Activated CD4-positive, alpha-beta T cell treated with anti-CD3 and anti-CD28 coated beads for 48 hours (primary cell): ENCODE data around the gene HCAR3.
A peak's percentile ranks its signal among the peaks of the same experiment; 100 is the strongest.
"Not testable (repeated sequence)": the region's sequence is repeated elsewhere in the genome, so short reads cannot be mapped to it uniquely, and the experiment has no call there.

Experiments
- DNase-seq: peaks from one replicate; pipeline ENCODE4 v3.0.0-alpha.2; 2020

HCAR3 gene

GRCh38 chr12:122716658-122717057 is at the start of gene HCAR3:
Gene HCAR3 (minus strand): TSS chr12:122716811. CDS start chr12:122716737, 74 bp downstream.
- not testable (repeated sequence) for DNase-seq

DNA sequence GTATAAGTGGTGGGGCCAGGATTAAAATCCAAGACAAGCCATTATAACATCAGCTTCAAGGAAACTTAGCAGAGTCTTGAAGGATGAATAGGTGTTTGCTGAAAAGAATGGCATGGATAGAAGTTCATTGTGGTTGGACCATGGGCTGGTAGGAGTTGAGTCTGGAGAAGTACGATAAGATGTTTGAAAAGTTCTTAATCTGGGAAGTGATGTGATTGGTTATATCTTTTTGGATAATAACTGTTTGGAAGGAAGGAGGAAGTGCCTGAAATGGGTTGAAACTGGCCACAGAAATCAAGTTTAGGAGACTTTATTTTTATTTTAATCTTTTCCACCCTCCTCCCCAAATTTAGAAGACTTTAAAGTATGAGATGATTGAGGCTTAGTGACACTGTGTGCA is 41.0 kb upstream of the HCAR3 start:
- no peak for DNase-seq

DNA sequence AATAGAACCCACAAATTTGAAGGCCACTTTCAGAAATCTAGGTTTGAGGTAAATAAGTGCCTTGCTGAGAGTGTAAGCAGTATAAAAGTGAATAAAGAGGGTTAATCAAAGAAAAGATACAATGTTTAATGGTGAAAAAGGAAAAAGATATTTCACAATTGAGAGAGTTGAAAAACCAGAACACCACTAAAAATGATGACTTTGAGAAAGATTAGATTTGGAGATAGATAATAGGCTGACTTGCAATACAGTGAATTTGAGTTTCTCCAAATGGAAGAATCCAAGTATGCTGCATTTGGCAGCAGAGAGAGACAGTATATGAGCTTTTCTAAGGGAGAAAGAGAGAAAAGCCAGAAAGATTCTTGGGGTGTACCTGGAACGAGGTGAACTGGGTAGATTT is 38.2 kb upstream of the HCAR3 start:
- DNase-seq, result no peak

DNA sequence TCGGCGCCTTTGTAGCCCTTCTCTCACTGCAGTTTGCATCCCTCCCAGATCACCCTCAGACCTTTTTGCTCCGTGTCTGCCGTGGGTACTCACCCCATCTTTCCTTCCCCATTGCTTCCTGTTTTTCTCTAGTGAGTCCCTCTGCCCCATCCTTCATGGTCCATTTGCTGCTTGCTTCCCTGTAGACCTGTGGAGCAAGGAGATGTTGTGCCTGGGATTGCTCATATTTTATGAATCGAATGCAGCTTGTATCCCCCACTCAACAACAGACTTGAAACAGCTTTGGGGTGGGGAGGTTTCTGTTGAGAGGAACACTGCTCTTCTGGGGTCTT is 36.7 kb upstream of the HCAR3 start:
- no peak for DNase-seq

DNA sequence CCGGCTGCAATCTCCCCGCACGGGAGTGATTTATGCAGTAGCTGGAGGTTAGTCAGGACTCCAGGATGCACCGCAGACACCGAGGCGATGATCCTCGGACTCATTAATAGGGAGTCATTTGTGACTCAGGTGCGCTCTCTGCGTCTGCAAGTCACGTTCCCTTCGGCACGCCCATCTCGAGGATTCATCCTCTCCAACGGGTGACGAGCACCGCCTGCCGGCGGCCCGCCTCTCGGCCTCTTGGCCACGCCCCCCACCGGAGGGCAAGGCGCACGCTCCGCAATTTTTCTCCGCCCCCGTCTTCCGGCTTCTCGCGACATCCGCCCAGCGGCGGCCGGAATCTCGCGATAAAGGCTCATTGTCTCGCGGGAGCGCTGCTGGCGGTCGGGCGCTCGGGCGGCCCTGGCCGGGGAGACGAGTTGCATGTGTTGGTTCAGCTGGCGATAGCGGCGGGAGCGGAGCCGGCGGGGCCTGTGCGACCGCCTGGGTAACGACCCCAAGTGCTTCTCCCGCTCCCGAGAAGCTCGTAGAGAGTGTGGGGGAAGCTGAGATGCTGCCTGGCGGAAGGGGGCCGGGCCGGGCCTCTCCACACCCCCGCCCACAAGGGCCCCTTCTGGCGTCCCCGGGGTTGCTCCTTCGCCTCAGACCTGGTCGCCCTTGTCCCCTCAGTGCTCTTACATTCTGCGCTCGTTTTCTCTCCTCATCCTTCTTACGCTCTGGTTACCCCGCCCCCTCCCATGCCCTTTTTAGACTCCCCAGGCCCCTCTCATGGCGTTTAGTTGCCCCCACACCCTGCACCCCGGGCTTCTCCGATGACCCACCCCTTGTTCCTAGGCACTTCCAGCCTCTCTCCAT is 36.1 kb upstream of the HCAR3 start, which contains the start of gene DENR:
Gene DENR (plus strand): TSS at position 361 of the 855 bp plus-strand sequence. CDS start 878 bp downstream, outside the sequence.
- peak; percentile 100 for DNase-seq

DNA sequence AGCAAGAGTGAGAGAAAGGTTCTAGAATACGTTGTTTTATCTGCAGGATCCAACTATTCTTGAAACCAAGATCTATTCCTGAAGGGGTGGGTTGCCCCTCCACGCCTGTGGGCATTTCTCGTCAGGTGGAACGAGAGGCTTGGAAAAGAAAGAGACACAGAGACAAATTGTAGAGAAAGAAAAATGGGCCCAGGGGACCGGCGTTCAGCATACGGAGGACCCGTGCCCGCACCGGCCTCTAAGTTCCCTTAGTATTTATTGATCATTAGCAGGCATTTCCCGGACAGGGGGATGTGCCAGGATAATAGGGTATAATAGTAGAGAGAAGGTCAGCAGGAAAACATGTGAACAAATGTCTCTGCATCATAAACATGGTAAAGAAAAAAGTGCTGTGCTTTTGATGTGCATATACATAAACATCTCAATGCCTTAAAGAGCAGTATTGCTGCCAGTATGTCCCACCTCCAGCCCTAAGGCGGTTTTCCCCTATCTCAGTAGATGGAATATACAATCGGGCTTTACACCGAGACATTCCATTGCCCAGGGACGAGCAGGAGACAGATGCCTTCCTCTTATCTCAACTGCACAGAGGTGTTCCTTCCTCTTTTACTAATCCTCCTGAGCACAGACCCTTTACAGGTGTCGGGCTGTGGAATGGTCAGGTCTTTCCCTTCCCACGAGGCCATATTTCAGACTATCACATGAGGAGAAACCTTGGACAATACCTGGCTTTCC is 34.3 kb upstream of the HCAR3 start:
- DNase-seq, result not testable (repeated sequence)

GRCh38 chr12:122749569-122750332 is 33.1 kb upstream of the HCAR3 start:
- DNase-seq, result no peak

GRCh38 chr12:122747224-122748135 is 30.9 kb upstream of the HCAR3 start:
- DNase-seq, result no peak

GRCh38 chr12:122743895-122744525 is 27.4 kb upstream of the HCAR3 start:
- no peak for DNase-seq

DNA sequence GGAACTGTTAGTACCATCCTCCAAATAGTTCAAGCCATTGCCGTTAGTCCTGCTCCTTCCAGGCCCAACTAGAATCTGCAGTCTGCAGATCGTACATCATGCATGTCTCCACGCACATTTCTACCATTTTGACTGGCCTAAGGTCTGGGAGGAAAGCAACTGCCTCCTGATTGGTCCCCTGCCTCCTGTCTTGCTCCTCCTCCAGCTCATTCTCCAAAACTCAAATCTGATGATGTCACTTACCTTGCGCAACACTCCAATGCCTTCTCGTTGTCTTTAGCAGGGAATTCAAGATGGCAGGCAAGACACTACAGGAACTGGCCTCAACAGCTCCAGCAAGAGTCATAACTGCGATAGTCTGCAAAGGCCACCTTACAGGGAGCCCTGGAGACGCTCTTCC is 23.7 kb upstream of the HCAR3 start:
- no peak for DNase-seq

GRCh38 chr12:122738571-122738970 is 22.0 kb upstream of the HCAR3 start:
- no peak for DNase-seq

- no peak for DNase-seq
Measured at GRCh38 chr12:122732611-122733010, 16.0 kb upstream of the HCAR3 start.

DNA sequence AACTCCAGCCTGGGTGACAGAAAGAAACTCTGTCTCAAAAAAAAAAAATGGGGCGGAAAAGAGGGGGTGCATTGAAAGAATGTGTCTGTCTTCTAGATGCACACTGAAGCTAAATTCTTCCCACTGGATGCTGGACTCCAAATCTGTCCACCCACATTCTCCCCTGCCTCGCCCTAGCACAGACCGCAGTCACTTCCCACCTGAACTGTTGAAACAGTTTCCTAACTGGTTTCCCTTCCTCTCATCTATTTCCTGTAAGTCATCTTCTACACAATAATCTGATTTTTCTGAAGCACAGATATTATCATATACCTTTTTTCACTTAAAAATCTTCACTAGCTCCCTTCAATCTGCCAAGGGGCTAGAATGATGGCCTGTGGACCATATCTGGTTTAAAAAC is 15.6 kb upstream of the HCAR3 start:
- DNase-seq, result peak; percentile 48

DNA sequence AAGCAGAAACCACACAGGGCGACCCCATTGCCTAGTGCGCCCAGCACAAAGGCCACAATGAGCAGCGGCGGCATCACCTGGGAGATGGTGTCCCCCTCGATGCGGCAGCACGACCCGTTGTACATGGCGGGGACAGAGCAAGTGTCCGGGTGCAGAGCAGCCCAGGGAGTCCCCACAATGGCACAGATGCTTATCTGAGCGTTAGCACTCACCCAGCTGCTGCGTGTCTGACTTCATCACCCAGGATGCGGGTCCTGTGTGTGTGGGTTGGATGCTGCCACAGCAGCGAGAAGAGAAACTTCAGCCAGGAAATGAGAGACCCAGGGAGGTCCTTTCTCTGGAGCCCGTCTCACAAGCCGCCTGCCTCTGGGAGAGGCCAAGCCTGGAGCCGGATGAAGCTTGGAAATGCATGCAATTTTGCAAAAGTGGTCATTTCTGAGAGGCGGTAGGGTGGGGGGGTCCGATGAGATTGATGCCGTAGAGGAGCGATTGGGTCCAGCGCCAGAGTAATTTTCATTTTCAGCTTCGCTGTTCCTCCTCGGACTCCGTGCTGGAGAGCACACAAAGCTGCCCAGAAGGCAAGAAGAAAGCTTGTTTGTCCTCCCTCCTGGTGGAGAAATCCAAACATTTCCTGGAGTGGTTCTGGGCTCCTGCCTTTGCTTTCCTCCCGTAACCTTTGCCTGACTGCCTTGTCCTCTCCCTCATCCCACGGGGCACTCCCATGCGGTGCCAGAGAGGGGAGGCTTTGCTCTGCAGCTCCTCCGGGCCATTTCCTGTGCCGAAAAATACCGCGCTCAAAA is 13.8 kb upstream of the HCAR3 start, which contains the start of gene HCAR1:
Gene HCAR1 (minus strand): TSS at position 630 of the 800 bp plus-strand sequence. CDS start 505 bp downstream, at position 125.
- DNase-seq, result peak; percentile 79

DNA sequence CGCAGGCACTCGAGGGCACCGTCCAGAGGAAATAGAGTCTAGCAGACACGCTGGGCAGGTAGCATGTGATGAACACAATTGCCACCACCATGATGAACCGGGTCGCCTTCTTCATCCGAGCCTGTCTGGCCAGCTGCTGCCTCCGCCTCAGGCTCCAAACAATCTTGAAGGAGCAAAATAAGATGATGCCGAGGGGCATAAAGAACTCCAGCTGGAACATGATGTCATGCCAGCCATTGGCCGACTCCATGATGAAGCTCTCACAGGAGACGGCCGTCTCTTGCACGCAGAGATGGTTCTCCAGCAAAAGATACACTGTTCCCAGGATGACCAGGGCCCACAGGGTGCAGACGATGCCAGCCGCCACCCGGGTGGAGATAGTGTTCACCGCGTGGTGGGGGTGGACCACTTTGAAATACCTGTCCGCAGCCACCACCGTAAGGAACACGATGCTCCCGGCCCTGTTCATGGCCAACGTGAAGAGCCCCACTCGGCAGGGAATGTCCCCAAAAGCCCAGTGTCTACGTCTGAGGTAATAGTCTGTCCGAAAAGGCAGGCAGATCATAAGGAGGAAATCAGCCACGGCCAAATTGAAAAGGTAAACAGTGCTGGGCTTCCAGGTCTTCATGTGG is 13.1 kb upstream of the HCAR3 start:
- DNase-seq, result no peak

- peak; percentile 32 for DNase-seq
Measured at GRCh38 chr12:122726080-122726558, 9.5 kb upstream of the HCAR3 start.

GRCh38 chr12:122725452-122726079 is 9.0 kb upstream of the HCAR3 start:
- no peak for DNase-seq

- no peak for DNase-seq
Measured at GRCh38 chr12:122724641-122725243, 8.1 kb upstream of the HCAR3 start.

- no peak for DNase-seq
Measured at GRCh38 chr12:122722387-122722786, 5.8 kb upstream of the HCAR3 start.
